ENCODE data around the gene HYAL2. TPM values are rescaled to one million over a fixed set of nuclear protein-coding genes. Genes with fewer than 3 reads are reported as not detected.

HYAL2 gene
- total and polyA plus RNA-seq, 10 of the 15 experiments (the other 5 are each of a cell fraction or from before 2014, with no cell fraction given) = 0.06 to 21.8 (median 12.7) TPM

GRCh38 chr3:50351323-50351697 lies 28.8 kb upstream of the HYAL2 start:
- FAIRE-seq (no peak), ATAC-seq (no peak), DNase-seq (ENCODE audit: low read depth, low spot score) (no peak)
- H4K20me1 ChIP-seq (ENCODE audit: control insufficient read depth, insufficient read depth) = no peaks in the 10 kb centered on the region
- H3K9ac ChIP-seq (ENCODE audit: control insufficient read depth, insufficient read depth, low read length) = peak overlapping the region; percentile 73
- peaks cover 8 to 19% of the 10 kb centered on the region in 2 experiments; a peak in 2 of 4 replicates for H3K36me3 ChIP-seq (ENCODE audit: control insufficient read depth in 2 of 2, insufficient read depth in 2 of 2, low read length in 1 of 2)
- peak overlapping the region; percentile 82 for H3K4me2 ChIP-seq (ENCODE audit: control insufficient read depth, insufficient read depth)
- 53% methylated on average over 11 of the region's 11 CpGs for WGBS (ENCODE audit: insufficient coverage, insufficient replicate concordance, low lambda C conversion rate, missing lambda C conversion rate)
- BruUV-seq (replicated peaks) = no TSS peak
- CTCF ChIA-PET = interaction anchor here (1.4 to 4.9 kb wide), 2 partner anchors 13 to 36 kb away, joined by 4 to 59 read pairs; partner anchors contain the start of gene RASSF1
- intact Hi-C loops (cut with micrococcal nuclease; ENCODE audit: unreplicated experiment) = loop anchor here (1.0 kb wide), 1 partner anchor 8 kb away; the partner anchor contains the start of gene TMEM115
- RAD21 ChIA-PET (ENCODE audit: unreplicated experiment) = interaction anchor here (1.4 to 2.8 kb wide), 3 partner anchors 14 to 265 kb away, joined by 3 to 16 read pairs (median 13); partner anchors contain the start of genes CISH and MAPKAPK3
- H3K79me2 ChIP-seq (ENCODE audit: control insufficient read depth, insufficient read depth, low read length) = peaks cover 22% of the 10 kb centered on the region
- H2AFZ ChIP-seq (ENCODE audit: control insufficient read depth, low read depth, low read length) = peak overlapping the region; percentile 99
- no peak overlapping the region; the same call in 1 of the 2 replicates for H3K27ac ChIP-seq (ENCODE audit: control insufficient read depth, insufficient read depth)
- POLR2A ChIA-PET = interaction anchor here (1.3 to 4.3 kb wide), 7 partner anchors 9 to 218 kb away, joined by 3 to 84 read pairs (median 7); partner anchors contain the start of genes C3orf18, HEMK1, HYAL3 and IFRD2
- no peaks in the 10 kb centered on the region for H3K27me3 ChIP-seq (replicated peaks in 1 of 2; ENCODE audit: control insufficient read depth in 2 of 2, insufficient read depth in 2 of 2, low read length in 1 of 2)
- TF ChIP-seq WRNIP1 (IDR thresholded peaks at IDR 0.05; ENCODE audit: borderline replicate concordance, low read depth, low read length) (no peak), RELB (IDR thresholded peaks at IDR 0.05; ENCODE audit: low read depth) (0 out of 2 replicates have a peak, but pooled peaks have one; percentile 6)
- peak overlapping the region; percentile 83 for H3K4me3 ChIP-seq
- in situ Hi-C loops (cut with MboI) = loop anchor here (10.0 kb wide), 1 partner anchor 1033 kb away; the partner anchor contains the start of gene MANF
- H3K4me1 ChIP-seq (ENCODE audit: control insufficient read depth, insufficient read depth, low read length) = peaks cover 18% of the 10 kb centered on the region
- no peaks in the 10 kb centered on the region for H3K9me3 ChIP-seq (replicated peaks; ENCODE audit: control insufficient read depth, insufficient read depth, low read length)
- SMC1A ChIA-PET (ENCODE audit: uncharacterized antibody, unreplicated experiment) = interaction anchor here (1.0 kb wide), 2 partner anchors 11 to 221 kb away, joined by 3 read pairs; partner anchors contain the start of gene RASSF1
